Neural progenitor cell (in vitro differentiated cells): ENCODE data around the gene ADI1. TPM values are rescaled to one million over a fixed set of nuclear protein-coding genes. Genes with fewer than 3 reads are reported as not detected.

Experiments
- DNase-seq: peaks from one replicate; pipeline ENCODE4 v3.0.0-alpha.2; 2016; ENCODE audit warnings: low spot score
- H2AFZ ChIP-seq: fragments of 200-600 bp; sonication (generic); replicated peaks from 2 replicates; pipeline ENCODE4 v1.6.1; 2016; ENCODE audit warnings: antibody characterized with exemption
- H3F3A ChIP-seq: fragments of 200-600 bp; sonication (generic); 2 replicates; pipeline ENCODE4 v1.6.1; 2016; ENCODE audit warnings: antibody characterized with exemption, low read depth
- H3K27ac ChIP-seq: fragments of 200-600 bp; sonication (generic); 2 replicates; pipeline ENCODE4 v1.5.1; 2016; ENCODE audit warnings: mild to moderate bottlenecking
- H3K27me3 ChIP-seq: fragments of 200-600 bp; sonication (generic); 2 replicates; pipeline ENCODE4 v1.6.1; 2016; ENCODE audit warnings: mild to moderate bottlenecking, moderate library complexity
- H3K36me3 ChIP-seq: fragments of 200-600 bp; sonication (generic); 2 replicates; pipeline ENCODE4 v1.5.1; 2016
- H3K4me1 ChIP-seq: fragments of 200-600 bp; sonication (generic); 2 replicates; pipeline ENCODE4 v1.6.1; 2016; ENCODE audit warnings: mixed run types
- H3K4me2 ChIP-seq: fragments of 200-600 bp; sonication (generic); 2 replicates; pipeline ENCODE4 v1.6.1; 2016
- H3K4me3 ChIP-seq: fragments of 200-600 bp; sonication (generic); 2 replicates; pipeline ENCODE4 v1.5.1; 2016
- H3K79me2 ChIP-seq: fragments of 200-600 bp; sonication (generic); 2 replicates; pipeline ENCODE4 v1.6.1; 2016; ENCODE audit warnings: low read depth
- H3K9ac ChIP-seq: fragments of 200-600 bp; sonication (generic); 2 replicates; pipeline ENCODE4 v1.6.1; 2016
- H3K9me3 ChIP-seq: fragments of 200-600 bp; sonication (generic); 2 replicates; pipeline ENCODE4 v1.5.1; 2016; ENCODE audit warnings: low read depth
- H4K20me1 ChIP-seq: fragments of 200-600 bp; sonication (generic); 2 replicates; pipeline ENCODE4 v1.6.1; 2016; ENCODE audit warnings: low read depth
- H3K27ac Mint-ChIP-seq: 3 replicates; pipeline ENCODE4 v1.8.0; 2021; ENCODE audit warnings: mixed read lengths
- H3K27me3 Mint-ChIP-seq: 2 replicates; pipeline ENCODE4 v1.8.0; 2022; ENCODE audit warnings: low read depth, mild to moderate bottlenecking, inconsistent platforms, moderate library complexity, mixed read lengths; ENCODE audit not compliant: insufficient read depth
- H3K36me3 Mint-ChIP-seq: 3 replicates; pipeline ENCODE4 v1.8.0; 2021; ENCODE audit warnings: mixed read lengths
- H3K4me1 Mint-ChIP-seq: 3 replicates; pipeline ENCODE4 v1.8.0; 2021; ENCODE audit warnings: mixed read lengths
- H3K4me3 Mint-ChIP-seq: 3 replicates; pipeline ENCODE4 v1.8.0; 2021; ENCODE audit warnings: mild to moderate bottlenecking, moderate library complexity, mixed read lengths
- H3K9me3 Mint-ChIP-seq: 3 replicates; pipeline ENCODE4 v1.8.0; 2020; ENCODE audit warnings: mixed read lengths
- EZH2 ChIP-seq: fragments of 200-600 bp; sonication (generic); IDR thresholded peaks from 2 replicates; pipeline ENCODE4 v1.6.1; 2017; ENCODE audit warnings: antibody characterized with exemption, mild to moderate bottlenecking, moderate library complexity
- EZH2phosphoT487 ChIP-seq: fragments of 200-600 bp; sonication (generic); IDR thresholded peaks from 2 replicates; pipeline ENCODE4 v1.6.1; 2017; ENCODE audit warnings: antibody characterized with exemption
- total RNA-seq: library from RNA; depleted of rRNA; stranded (reverse); fragments of >200 nt; gene quantifications from 2 replicates; pipeline ENCODE4 v1.2.3, GENCODE V29; 2015; ENCODE audit warnings: low replicate concordance
- TF ChIP-seq, protein P1 (sequence below): fragments of 200-600 bp; sonication (generic); IDR thresholded peaks from 2 replicates; pipeline ENCODE4 v1.5.1; 2017; ENCODE audit warnings: antibody characterized with exemption, mild to moderate bottlenecking

ADI1 gene
- total RNA-seq, 1 donor from 2014 or later: 29.3 TPM

DNA sequence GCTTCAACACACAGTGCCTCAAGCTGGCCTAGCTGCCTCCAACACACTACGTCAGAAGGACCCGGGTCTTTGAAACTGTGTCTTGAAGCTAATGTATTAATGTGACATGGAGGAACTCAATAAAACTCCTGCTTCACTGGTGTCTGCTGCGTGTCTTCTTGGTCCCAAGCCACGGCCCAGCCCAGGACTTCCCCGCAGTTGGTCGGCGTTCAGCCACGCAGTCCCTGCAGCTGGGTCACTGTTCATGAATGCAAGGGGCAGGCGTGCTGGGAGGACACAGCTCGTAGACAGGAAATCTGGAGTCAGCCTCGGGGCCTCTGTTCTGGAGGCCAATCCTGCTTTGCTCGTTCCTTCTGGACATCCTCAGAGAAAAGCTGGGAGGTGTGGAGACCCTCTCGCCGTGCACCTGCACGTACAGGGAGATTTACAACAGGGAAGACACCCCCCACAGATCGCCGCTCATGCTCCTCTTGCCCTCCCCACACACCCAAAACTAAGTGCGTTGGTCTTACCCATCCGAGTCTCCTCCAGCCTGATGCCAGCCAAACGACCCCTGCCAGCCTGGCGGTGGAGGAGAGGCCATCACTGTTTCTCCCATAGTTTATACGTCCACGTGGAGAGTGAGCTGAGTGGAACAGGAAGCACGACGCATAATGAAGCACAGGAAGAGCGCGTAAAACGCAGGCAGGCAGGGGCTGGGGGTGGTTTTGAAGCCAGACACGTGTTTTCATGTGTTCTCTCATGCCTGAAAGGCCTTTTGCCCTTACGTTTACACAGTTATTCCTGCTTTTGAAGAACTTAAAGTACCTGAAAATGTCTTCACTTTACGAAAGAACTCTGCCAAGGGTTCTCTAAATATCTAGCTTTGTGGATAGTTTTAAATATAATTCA is 39.7 kb downstream of the ADI1 start:
- no peak overlapping the region for H3K4me3 Mint-ChIP-seq
- Histone ChIP-seq H3F3A (peaks cover 4% of the 10 kb centered on the region), H3K4me1 (peaks cover 11% of the 10 kb centered on the region), H4K20me1 (no peaks in the 10 kb centered on the region), H3K27ac (no peak overlapping the region), H3K79me2 (no peaks in the 10 kb centered on the region), H3K27me3 (no peaks in the 10 kb centered on the region), H3K9me3 (no peaks in the 10 kb centered on the region), H2AFZ (no peak overlapping the region), H3K9ac (no peak overlapping the region), H3K4me2 (no peak overlapping the region), H3K4me3 (no peak overlapping the region), H3K36me3 (no peaks in the 10 kb centered on the region)
- H3K27ac Mint-ChIP-seq: peak overlapping the region; percentile 82
- H3K9me3 Mint-ChIP-seq: no peaks in the 10 kb centered on the region
- H3K4me1 Mint-ChIP-seq: peaks cover 11% of the 10 kb centered on the region
- peaks cover 2% of the 10 kb centered on the region for H3K27me3 Mint-ChIP-seq
- peaks cover 7% of the 10 kb centered on the region for H3K36me3 Mint-ChIP-seq
- TF ChIP-seq, protein P1, sequence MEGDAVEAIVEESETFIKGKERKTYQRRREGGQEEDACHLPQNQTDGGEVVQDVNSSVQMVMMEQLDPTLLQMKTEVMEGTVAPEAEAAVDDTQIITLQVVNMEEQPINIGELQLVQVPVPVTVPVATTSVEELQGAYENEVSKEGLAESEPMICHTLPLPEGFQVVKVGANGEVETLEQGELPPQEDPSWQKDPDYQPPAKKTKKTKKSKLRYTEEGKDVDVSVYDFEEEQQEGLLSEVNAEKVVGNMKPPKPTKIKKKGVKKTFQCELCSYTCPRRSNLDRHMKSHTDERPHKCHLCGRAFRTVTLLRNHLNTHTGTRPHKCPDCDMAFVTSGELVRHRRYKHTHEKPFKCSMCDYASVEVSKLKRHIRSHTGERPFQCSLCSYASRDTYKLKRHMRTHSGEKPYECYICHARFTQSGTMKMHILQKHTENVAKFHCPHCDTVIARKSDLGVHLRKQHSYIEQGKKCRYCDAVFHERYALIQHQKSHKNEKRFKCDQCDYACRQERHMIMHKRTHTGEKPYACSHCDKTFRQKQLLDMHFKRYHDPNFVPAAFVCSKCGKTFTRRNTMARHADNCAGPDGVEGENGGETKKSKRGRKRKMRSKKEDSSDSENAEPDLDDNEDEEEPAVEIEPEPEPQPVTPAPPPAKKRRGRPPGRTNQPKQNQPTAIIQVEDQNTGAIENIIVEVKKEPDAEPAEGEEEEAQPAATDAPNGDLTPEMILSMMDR: no peak
- no peak for TF ChIP-seq EZH2
- no peak for TF ChIP-seq EZH2phosphoT487
- DNase-seq: no peak

DNA sequence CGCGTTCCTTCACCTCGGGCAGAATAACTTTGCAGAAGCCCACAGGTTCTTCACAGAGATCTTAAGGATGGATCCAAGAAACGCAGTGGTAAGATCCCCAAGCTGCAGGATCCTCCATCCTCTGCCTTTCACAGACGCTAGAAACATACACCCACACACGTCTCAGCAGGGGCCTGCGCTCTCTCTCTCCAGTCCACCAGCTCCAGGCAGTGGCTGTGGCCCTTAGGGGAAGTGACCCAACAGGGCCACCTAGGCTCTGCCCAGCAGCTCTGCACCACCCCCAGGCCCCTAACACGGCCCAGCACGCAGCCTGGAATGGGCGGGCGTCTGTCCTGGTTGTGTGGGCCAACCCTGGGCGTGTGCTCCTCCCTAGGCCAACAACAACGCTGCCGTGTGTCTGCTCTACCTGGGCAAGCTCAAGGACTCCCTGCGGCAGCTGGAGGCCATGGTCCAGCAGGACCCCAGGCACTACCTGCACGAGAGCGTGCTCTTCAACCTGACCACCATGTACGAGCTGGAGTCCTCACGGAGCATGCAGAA is 40.4 kb downstream of the ADI1 start:
- peaks cover 11% of the 10 kb centered on the region for H3K4me1 ChIP-seq

DNA sequence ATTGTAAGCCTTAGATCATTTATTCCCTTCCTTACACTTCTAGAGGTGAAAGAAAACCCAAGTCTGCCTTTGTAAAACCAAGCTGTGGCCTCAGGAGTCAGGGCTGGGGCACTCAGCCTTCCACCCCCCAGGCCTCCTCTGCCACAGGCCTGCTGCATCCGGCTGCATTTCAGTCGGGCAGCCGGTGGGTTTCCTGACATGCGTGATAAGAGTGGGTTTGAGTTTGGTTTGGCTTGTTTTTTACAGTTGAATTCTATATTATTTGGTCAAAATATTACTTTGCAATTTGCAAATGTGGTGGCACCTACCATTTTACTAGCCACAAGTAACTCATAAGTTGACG is 42.4 kb downstream of the ADI1 start:
- peak overlapping the region; percentile 63 for H3K27ac Mint-ChIP-seq
- Histone ChIP-seq H3K79me2 (no peaks in the 10 kb centered on the region), H3K9me3 (no peaks in the 10 kb centered on the region), H3K27ac (no peak overlapping the region), H2AFZ (no peak overlapping the region), H3K4me1 (peaks cover 11% of the 10 kb centered on the region), H3K27me3 (no peaks in the 10 kb centered on the region), H3F3A (peaks cover 4% of the 10 kb centered on the region), H3K36me3 (no peaks in the 10 kb centered on the region), H4K20me1 (no peaks in the 10 kb centered on the region), H3K4me3 (no peak overlapping the region), H3K9ac (no peak overlapping the region), H3K4me2 (no peak overlapping the region)
- TF ChIP-seq, protein P1: no peak
- TF ChIP-seq EZH2phosphoT487 (no peak), EZH2 (no peak)
- DNase-seq: no peak
- H3K36me3 Mint-ChIP-seq: peaks cover 19% of the 10 kb centered on the region
- peaks cover 7% of the 10 kb centered on the region for H3K27me3 Mint-ChIP-seq
- no peaks in the 10 kb centered on the region for H3K9me3 Mint-ChIP-seq
- H3K4me3 Mint-ChIP-seq: no peak overlapping the region
- peaks cover 21% of the 10 kb centered on the region for H3K4me1 Mint-ChIP-seq

More for the DNA sequence above, 40.4 kb downstream of the ADI1 start:
- Histone ChIP-seq H4K20me1 (no peaks in the 10 kb centered on the region), H3K4me2 (no peak overlapping the region), H2AFZ (no peak overlapping the region), H3K9me3 (no peaks in the 10 kb centered on the region), H3K27ac (no peak overlapping the region), H3F3A (peaks cover 4% of the 10 kb centered on the region), H3K79me2 (no peaks in the 10 kb centered on the region), H3K9ac (no peak overlapping the region), H3K27me3 (no peaks in the 10 kb centered on the region), H3K4me3 (no peak overlapping the region), H3K36me3 (no peaks in the 10 kb centered on the region)
- no peaks in the 10 kb centered on the region for H3K9me3 Mint-ChIP-seq
- no peak for DNase-seq
- H3K4me1 Mint-ChIP-seq: peaks cover 11% of the 10 kb centered on the region
- H3K27ac Mint-ChIP-seq: no peak overlapping the region
- TF ChIP-seq EZH2phosphoT487: no peak
- TF ChIP-seq, protein P1: no peak
- TF ChIP-seq EZH2: no peak
- no peak overlapping the region for H3K4me3 Mint-ChIP-seq
- peaks cover 2% of the 10 kb centered on the region for H3K27me3 Mint-ChIP-seq
- peaks cover 7% of the 10 kb centered on the region for H3K36me3 Mint-ChIP-seq
